IMR-90 (cell line): ENCODE measurements around the gene C2CD4D. TPM values are rescaled to one million over a fixed set of nuclear protein-coding genes. Genes with fewer than 3 reads are reported as not detected.

Source experiments
- ATAC-seq: fragments of 200-7000 bp; cut with Tn5 transposase; 2 replicates; pipeline ENCODE4 v1.9.1; 2020; ENCODE audit warnings: low read depth, mild to moderate bottlenecking, moderate library complexity
- BruUV-seq: library from RNA; stranded (reverse); fragments of 400-500 nt; replicated peaks from 2 replicates; lab custom pipeline; 2021; lab: Mats Ljungman, UMichigan
- CTCF ChIA-PET: fragments of 300-600 bp; formaldehyde crosslinking; extraction: SDS; loops from one replicate; lab custom pipeline; 2021; ENCODE audit warnings: antibody characterized with exemption; lab: Yijun Ruan, JAX
- POLR2A ChIA-PET: fragments of 300-600 bp; sonication (Branson Sonifier 250); formaldehyde crosslinking; loops from one replicate; lab custom pipeline; 2022; ENCODE audit warnings: antibody characterized with exemption; ENCODE audit not compliant: unreplicated experiment; lab: Charles Lee
- DNase-seq: peaks from one replicate; pipeline ENCODE4 v3.0.0; 2013
- H2AFZ ChIP-seq: replicated peaks from 2 replicates; pipeline ENCODE3; 2013; ENCODE audit warnings: low read length, mild to moderate bottlenecking; ENCODE audit not compliant: poor library complexity
- H2AK5ac ChIP-seq: 2 replicates; pipeline ENCODE4 v1.6.1; 2013; ENCODE audit warnings: low read depth, low read length, inconsistent platforms
- H2AK9ac ChIP-seq: replicated peaks from 2 replicates; pipeline ENCODE3; 2013; ENCODE audit warnings: mild to moderate bottlenecking, low read depth, low read length, moderate library complexity; ENCODE audit not compliant: poor library complexity
- H2BK120ac ChIP-seq: 2 replicates; pipeline ENCODE4 v1.6.1; 2013; ENCODE audit warnings: low read depth, low read length, inconsistent platforms
- H2BK15ac ChIP-seq: 3 replicates; pipeline ENCODE4 v1.6.1; 2013; ENCODE audit warnings: low read depth, low read length, inconsistent platforms
- H2BK20ac ChIP-seq: 2 replicates; pipeline ENCODE4 v1.6.1; 2013; ENCODE audit warnings: low read depth, mild to moderate bottlenecking, inconsistent platforms, low read length, moderate library complexity
- H2BK5ac ChIP-seq: 2 replicates; pipeline ENCODE4 v1.6.1; 2013; ENCODE audit warnings: mild to moderate bottlenecking, low read depth, low read length, inconsistent platforms; ENCODE audit not compliant: poor library complexity, severe bottlenecking
- H3K14ac ChIP-seq: replicated peaks from 2 replicates; pipeline ENCODE4 v1.6.1; 2013; ENCODE audit warnings: low read depth, low read length, inconsistent platforms
- H3K18ac ChIP-seq: 2 replicates; pipeline ENCODE4 v1.6.1; 2013; ENCODE audit warnings: low read depth, low read length, control low read depth
- H3K23ac ChIP-seq: 2 replicates; pipeline ENCODE4 v1.6.1; 2013; ENCODE audit warnings: low read depth, low read length, inconsistent platforms
- H3K27ac ChIP-seq: 2 replicates; pipeline ENCODE4 v1.5.1; 2013; ENCODE audit warnings: mild to moderate bottlenecking, control low read depth, low read length; ENCODE audit not compliant: insufficient read depth
- H3K27me3 ChIP-seq: 2 replicates; pipeline ENCODE4 v1.6.1; 2013; ENCODE audit warnings: low read length; ENCODE audit not compliant: control insufficient read depth, insufficient read depth
- H3K36me3 ChIP-seq: 2 replicates; pipeline ENCODE4 v1.6.1; 2013; ENCODE audit warnings: low read length, mixed read lengths; ENCODE audit not compliant: control insufficient read depth, insufficient read depth
- H3K4ac ChIP-seq: 2 replicates; pipeline ENCODE4 v1.6.1; 2013; ENCODE audit warnings: low read depth, low read length, inconsistent platforms
- H3K4me1 ChIP-seq: 2 replicates; pipeline ENCODE4 v1.6.1; 2013; ENCODE audit warnings: low read length, mixed read lengths; ENCODE audit not compliant: control insufficient read depth, insufficient read depth
- H3K4me2 ChIP-seq: 2 replicates; pipeline ENCODE4 v1.6.1; 2013; ENCODE audit warnings: low read depth, mild to moderate bottlenecking, control low read depth, low read length, moderate library complexity
- H3K4me3 ChIP-seq: 2 replicates; pipeline ENCODE4 v1.5.1; 2013; ENCODE audit warnings: low read depth, mild to moderate bottlenecking, control low read depth, low read length, moderate library complexity; ENCODE audit not compliant: insufficient read depth
- H3K56ac ChIP-seq: 2 replicates; pipeline ENCODE4 v1.6.1; 2013; ENCODE audit warnings: low read length, inconsistent platforms; ENCODE audit not compliant: insufficient read depth; ENCODE audit errors: extremely low read depth
- H3K79me1 ChIP-seq, 2 experiments: 2 replicates each; pipeline ENCODE4 v1.6.1; 2013; ENCODE audit warnings: low read length in 2 of 2, inconsistent platforms in 1 of 2, low read depth in 1 of 2
- H3K9ac ChIP-seq: 2 replicates; pipeline ENCODE4 v1.6.1; 2013; ENCODE audit warnings: low read depth, low read length, control low read depth
- H3K9me1 ChIP-seq: 2 replicates; pipeline ENCODE4 v1.6.1; 2013; ENCODE audit warnings: low read length, inconsistent platforms; ENCODE audit not compliant: insufficient read depth
- H3K9me3 ChIP-seq: 2 replicates; pipeline ENCODE4 v1.6.1; 2013; ENCODE audit warnings: low read length; ENCODE audit not compliant: control insufficient read depth, insufficient read depth
- H4K20me1 ChIP-seq: 2 replicates; pipeline ENCODE4 v1.6.1; 2013; ENCODE audit warnings: low read length, inconsistent platforms; ENCODE audit not compliant: insufficient read depth
- H4K5ac ChIP-seq: 2 replicates; pipeline ENCODE4 v1.6.1; 2013; ENCODE audit warnings: mild to moderate bottlenecking, low read depth, low read length, control low read depth
- H4K8ac ChIP-seq, 2 experiments: 2 replicates each; pipeline ENCODE4 v1.6.1; 2013; ENCODE audit warnings: low read depth in 2 of 2, low read length in 2 of 2, control low read depth in 1 of 2, inconsistent platforms in 1 of 2
- H4K91ac ChIP-seq: 2 replicates; pipeline ENCODE4 v1.6.1; 2013; ENCODE audit warnings: low read depth, low read length, inconsistent platforms; ENCODE audit not compliant: insufficient read depth
- FOS ChIP-seq: fragments of 150-350 bp; IDR thresholded peaks from 2 replicates; pipeline ENCODE4 v1.6.1; 2016; ENCODE audit warnings: low read depth, low read length
- WGBS, 2 experiments: methylation state at CpG; one replicate each; pipeline versions ENCODE4 v1.1.5 to v1.1.7; 2013; ENCODE audit warnings: missing lambda C conversion rate in 2 of 2; ENCODE audit not compliant: insufficient read length in 1 of 2; ENCODE audit errors: extremely low coverage in 2 of 2; 5-methylcytosine and 5-hydroxymethylcytosine counted together
- dilution Hi-C: fragments of 300-500 bp; cut with HindIII; formaldehyde crosslinking; loops from one replicate; pipeline ENCODE4 v1.14.3; 2018; ENCODE audit warnings: low sequenced_read_pairs; ENCODE audit not compliant: unreplicated experiment
- in situ Hi-C: fragments of 300-500 bp; cut with MboI; formaldehyde crosslinking; loops from 3 replicates; pipeline ENCODE4 v1.14.3; 2019; ENCODE audit warnings: low sequenced_read_pairs, inconsistent platforms, mixed read lengths
- intact Hi-C: fragments of 100-400 bp; cut with micrococcal nuclease; formaldehyde crosslinking; loops from 2 replicates; pipeline ENCODE4 v1.10.0; 2022
- polyA plus RNA-seq, 3 experiments: library from polyadenylated mRNA; depleted of rRNA; stranded (reverse); fragments of >200 nt; gene quantifications; 2 replicates each; pipeline ENCODE4 v1.2.3, GENCODE V29; 2012; ENCODE audit warnings: low replicate concordance in 1 of 3
- total RNA-seq: library from RNA; depleted of rRNA; stranded (reverse); fragments of >200 nt; gene quantifications from 2 replicates; pipeline ENCODE4 v1.2.3, GENCODE V29; 2012

Gene C2CD4D
- total and polyA plus RNA-seq, 2 of the 4 experiments (the other 2 are of a cell fraction) = not detected

GRCh38 chr1:151807766-151808165, 31.9 kb downstream of the C2CD4D start:
- Histone ChIP-seq H3K4me1 (no peaks in the 10 kb centered on the region), H4K5ac (no peak overlapping the region), H3K4me3 (no peak overlapping the region), H3K36me3 (no peaks in the 10 kb centered on the region), H2AK5ac (no peak overlapping the region), H3K9ac (no peak overlapping the region), H3K56ac (no peak overlapping the region), H4K91ac (no peak overlapping the region), H2AK9ac (no peak overlapping the region), H2BK20ac (no peak overlapping the region), H3K18ac (no peak overlapping the region), H3K27ac (no peak overlapping the region), H3K23ac (no peak overlapping the region), H3K27me3 (peaks cover 76% of the 10 kb centered on the region), H2AFZ (no peak overlapping the region), H3K9me1 (no peaks in the 10 kb centered on the region; the same call in 1 of the 2 replicates), H2BK5ac (no peak overlapping the region), H2BK120ac (no peak overlapping the region), H4K20me1 (no peaks in the 10 kb centered on the region), H3K14ac (no peak overlapping the region), H3K79me1 (no peaks in the 10 kb centered on the region), H4K8ac (no peak overlapping the region), H3K9me3 (no peaks in the 10 kb centered on the region), H3K4me2 (no peak overlapping the region), H2BK15ac (no peak overlapping the region), H3K4ac (no peak overlapping the region)
- BruUV-seq = no TSS peak
- in situ Hi-C loops (no loop called here), intact Hi-C loops (no loop called here), dilution Hi-C loops (no loop called here)
- ATAC-seq (no peak), DNase-seq (no peak)
- POLR2A ChIA-PET = no interaction called here
- WGBS, 2 experiments = no CpG with 5 or more reads among the region's 1 CpG
- CTCF ChIA-PET = no interaction called here
- TF ChIP-seq FOS = no peak
